ENCODE results near the gene GNAI3. TPM values are rescaled to one million over a fixed set of nuclear protein-coding genes. Genes with fewer than 3 reads are reported as not detected.

GNAI3 gene
- total RNA-seq, 1 donor from 2014 or later = 16.9 TPM

DNA sequence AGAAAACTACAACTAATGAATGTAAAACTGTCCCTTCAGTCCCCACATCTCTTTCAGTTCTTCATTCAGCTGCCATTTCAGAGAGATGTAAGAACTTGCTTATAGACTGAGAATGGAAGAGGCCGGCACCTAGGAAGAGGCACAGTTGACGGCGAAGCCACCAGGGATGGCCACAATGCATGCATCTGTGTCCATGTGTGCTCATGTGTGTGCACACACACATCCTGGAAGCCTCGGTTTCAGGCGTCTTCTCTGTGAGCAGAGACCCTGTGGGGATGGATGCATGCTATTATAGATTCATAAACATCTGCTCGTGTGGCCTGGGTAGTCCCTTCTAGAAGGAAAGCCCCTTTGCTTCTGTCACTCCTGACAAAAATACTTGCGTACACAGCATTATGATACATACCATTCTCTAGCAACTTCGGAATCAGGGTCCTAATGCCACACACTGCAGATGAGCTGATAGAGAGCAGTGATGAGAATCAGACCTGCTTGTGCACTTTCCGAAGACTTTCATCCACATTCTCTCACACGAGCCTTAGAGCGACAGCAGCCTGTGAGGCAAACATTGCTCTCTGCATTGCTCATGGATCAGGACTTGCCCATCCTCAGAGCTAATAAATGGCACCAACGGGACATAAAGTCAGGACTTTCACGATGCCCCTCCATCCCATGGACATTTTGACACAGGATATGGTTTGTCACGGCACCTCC, 21.2 kb upstream of the GNAI3 start:
- DNase-seq (ENCODE audit: low spot score) = no peak

DNA sequence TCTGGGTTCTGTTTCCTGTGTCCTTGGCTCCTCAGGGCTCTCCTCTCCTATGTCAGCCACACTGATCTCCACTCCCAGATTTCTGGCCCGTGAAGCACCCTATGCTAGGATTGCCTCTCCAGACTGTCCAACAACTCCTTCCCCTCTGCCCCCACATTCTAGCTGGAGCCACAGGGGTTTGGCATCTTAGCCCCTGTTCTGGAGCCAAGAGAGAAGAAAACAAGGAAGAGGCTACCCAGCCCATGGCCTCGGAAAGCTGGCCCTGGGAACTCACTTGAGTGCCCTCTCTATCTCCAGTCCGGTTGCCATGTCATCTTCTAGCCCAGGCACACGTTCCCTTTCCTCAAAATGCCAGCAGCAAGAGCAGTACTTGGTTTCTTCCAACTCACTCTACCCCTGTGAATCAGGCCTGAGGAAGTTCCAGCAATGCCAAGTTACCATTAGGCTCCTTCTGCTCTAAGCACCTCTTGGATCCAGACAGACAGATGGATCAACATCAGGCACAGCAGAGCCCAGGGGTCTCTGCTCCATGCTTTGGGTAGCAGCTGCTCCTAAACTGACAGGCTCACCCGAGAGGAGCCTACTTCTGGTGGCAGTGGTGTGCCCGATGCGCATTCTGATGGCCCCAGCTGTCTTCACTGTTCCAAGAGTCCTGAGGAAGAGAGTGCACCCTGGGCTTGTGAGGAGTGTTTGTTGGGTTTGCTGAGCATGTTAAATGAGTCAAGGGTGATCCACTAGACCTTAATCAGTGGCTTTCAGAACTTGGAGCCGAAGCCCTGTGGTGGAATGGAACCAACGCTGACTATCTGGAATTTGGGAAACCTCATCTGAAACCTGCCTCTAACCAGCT, 20.3 kb upstream of the GNAI3 start:
- DNase-seq (ENCODE audit: low spot score) = no peak

DNA sequence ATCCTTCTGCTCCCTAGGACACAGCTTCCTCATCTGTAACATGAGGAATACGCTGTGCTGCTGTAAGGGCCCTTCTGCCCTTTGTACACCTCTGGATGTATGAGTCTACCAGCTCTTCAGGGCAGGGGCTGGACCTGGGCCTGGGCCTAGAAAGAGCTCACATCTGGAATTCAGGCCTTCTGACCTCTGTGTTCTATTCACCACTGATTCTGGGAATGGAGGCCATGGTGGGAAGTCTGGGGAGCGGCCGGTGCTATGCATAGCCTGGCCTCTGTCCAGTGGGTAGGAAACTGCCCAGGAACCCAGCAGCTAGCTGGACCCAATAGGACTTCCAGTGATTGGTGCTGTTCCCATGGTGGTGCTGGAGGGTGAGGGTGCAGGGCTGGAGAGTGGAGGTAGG, 19.7 kb upstream of the GNAI3 start:
- DNase-seq (ENCODE audit: low spot score) = no peak

DNA sequence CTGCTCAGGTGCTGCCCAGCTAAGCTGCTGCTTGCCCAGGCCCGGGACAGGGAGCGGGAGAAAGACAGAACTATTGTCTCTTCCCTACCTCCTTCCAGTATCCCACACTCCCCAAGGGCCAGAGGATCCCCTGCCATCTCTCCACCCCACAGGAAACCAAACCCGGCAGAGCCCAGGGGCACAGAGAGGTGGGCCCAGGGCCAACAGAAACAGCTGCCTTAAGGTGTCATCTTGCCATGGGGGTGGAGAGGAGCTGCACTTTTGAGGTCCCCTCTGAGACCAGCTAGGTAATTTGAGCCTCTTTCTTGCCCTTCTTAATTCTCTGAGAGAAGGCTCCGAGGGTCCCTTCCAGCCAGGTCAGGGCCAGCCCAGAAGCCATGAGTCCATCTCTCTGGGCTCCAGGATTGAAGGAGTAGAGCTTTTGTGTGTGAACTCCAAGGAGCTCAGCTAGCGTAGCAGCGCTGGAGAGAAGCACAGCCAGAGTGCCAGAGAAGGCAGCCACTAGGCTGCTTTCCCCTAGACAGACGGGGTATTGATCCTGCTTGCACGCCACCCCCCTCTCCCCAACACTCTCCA, 18.4 kb upstream of the GNAI3 start:
- DNase-seq (ENCODE audit: low spot score) = no peak

DNA sequence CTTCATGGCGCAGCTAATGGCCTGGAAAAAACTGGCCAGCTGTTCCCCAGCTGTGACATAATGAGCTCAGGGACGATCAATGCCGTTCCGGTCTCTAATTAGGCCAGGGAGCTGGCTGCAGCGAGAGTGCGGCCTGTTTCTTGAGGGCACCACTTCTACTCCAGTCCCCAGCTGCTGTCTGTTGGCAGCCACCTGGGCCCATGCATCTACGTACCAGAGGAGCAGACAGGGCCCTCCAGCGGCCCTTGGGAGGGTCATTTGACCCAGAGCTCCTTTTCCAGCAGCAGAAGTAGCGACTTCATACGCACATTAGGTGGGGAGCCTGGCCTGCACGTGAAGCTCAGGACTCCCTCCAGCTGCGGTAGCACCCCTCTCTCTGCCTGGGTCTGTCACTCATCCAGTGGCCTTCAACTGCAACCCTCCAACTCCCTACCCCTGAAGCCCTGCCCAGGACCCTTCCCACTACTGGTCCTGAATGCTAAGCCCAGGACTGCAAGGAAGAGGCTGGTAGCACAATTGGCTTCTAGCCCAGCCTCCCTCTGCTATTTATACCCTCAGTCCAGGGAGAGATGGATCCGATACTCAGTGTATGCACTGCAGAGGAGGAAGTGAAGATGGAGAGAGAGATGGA, 17.8 kb upstream of the GNAI3 start:
- DNase-seq (ENCODE audit: low spot score) = no peak

DNA sequence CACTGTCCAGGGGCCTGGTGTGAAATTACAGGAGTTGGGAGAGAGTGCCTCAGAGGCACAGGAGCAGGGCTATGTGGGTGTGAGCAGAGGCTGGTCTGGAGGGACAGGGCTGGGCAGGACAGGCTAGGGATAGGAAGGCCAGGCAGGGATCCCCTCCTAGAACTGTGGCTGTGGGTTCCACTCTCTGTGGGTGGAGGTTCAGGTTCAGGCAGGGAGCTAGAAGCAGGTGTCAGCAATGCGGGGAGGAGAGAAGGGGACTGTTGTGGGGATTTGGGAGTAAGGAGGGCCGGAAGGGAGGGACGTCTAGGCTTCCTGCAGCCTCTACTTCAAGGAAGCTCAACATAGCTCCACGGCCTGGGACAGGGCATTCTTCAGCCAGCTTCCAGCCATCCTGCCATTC, 17.0 kb upstream of the GNAI3 start:
- no peak for DNase-seq (ENCODE audit: low spot score)

DNA sequence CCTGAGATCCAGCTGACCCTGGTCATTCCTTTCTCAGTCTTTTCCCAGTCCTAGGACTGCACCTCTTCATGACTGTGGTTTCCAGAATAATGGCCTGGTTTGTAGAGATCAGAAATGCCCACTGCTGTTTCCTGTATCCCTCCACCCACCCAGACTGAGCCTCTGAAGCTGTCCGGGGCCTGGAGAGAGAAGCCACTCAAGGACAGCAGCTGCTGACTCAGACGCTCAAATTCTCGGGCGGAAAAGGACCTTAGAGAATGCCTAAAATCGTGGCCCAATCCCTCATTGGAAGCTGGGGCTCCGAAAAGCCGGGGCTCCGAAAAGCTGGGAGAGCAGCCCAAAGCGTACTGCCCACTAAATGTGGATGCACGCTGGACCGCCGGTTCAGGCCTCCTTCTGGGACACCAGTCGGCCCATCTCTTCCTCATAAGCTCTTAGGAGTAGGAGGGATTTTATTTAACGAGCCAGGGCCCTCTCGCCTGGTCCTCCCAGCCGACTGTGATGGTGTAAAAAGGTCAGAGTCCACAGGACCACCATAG, 16.5 kb upstream of the GNAI3 start:
- no peak for DNase-seq (ENCODE audit: low spot score)

DNA sequence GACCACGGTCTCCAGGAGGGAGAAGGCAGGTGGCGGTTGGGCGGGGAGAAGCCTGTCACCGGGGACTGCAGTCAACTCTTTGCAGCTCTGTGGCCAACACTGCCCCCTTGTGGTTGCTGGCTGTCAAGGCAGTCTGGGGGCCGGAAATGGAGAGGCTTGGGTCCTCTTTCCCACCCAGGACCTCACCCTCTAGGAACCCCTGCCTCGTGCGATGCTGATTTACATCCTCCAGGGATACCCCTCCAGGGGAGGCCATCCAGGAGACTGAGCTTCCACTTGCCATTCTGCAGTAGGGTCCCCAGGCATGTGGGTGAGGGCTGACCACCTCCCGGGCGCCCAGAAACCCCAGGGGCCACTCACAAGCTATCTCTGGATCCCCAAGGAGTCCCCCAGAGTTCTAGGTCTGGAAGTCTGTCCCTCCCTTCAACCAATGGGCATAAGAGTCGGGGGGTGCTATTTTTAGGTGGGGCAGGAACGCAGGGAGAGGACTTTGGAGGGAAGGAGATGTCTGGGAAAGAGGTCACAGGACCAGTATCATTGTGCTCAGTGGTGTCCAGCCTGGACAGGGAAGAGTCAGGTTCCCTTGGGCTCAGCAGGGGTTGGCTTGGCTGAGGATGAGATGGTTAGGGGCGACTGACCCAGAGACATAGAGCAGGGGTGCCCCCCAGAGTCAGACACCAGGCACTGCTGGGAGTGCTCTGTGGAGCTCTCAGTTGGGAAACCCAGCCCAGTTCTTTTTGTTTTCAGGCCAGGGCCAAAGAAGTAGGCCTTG, 15.9 kb upstream of the GNAI3 start:
- peak; percentile 77 for DNase-seq (ENCODE audit: low spot score)

DNA sequence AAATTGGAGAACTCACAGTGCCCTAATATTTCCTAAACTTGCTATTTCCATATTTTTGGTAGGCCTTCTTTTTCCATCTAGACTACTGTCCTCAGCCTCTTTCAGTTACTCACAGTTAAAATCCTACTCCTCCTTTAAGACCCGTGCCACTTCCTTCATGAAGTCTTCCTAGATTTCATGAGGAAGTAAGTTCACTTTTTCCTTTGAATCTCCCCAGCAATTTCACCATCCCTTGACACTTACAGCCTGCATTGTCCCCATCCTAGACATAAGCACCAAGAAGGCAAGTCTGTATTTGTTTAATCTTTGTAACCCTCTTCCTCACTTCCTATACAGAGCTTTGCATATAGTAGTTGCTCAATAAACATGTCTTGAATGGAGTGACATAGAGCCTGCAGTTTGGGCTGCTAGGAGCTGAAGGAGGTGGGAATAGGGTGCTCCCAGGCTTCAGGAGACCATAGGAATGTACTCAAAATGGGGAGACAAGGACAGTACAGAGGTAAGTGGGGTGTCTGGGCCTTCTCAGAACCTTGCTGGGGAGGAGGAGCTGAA, 14.0 kb upstream of the GNAI3 start:
- DNase-seq (ENCODE audit: low spot score) = no peak

DNA sequence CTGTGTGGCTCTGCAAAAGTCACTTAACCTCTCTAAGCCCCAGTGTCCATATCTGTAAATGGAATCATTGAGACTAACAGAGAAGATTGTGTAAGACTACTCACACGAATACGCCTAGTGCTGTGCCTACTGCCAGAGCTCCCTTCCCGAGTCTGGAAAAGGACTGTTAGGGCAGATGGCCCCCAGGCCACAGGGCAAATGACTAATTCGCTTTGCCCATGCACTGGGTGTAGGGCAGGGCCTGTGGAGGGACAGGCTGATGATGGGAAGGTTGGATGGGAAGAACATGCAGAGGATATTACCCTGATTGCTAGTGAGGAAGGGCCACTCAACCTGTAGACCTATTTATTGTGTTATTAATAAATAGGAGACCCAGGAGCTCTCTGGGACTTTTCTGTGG, 12.9 kb upstream of the GNAI3 start:
- no peak for DNase-seq (ENCODE audit: low spot score)

DNA sequence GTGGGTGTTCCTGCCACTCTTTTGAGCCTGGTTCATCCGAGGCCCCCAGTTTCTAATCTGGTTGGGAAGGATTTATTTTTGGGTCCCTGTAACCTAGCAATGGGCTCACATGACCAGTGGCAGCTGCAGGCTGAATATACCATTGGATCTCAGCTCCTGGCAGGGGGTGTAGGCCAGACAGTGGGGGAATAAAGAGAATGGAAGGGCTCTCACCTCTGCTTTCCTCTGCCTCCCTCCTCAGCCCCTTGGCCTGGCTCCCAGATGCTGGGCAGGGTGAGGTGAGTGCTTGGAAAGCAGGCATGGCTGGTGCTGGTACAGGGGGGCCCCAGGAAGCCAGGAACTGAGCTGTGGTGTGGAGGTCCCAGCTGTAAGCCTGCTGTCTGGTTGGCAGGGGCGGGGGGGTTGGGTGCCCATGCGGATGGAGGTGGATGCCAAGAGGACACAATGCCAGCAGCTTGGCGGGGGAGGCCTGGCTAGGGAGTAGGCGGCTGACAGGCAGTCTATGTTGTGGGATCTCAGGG, 12.4 kb upstream of the GNAI3 start:
- peak; percentile 20 for DNase-seq (ENCODE audit: low spot score)

DNA sequence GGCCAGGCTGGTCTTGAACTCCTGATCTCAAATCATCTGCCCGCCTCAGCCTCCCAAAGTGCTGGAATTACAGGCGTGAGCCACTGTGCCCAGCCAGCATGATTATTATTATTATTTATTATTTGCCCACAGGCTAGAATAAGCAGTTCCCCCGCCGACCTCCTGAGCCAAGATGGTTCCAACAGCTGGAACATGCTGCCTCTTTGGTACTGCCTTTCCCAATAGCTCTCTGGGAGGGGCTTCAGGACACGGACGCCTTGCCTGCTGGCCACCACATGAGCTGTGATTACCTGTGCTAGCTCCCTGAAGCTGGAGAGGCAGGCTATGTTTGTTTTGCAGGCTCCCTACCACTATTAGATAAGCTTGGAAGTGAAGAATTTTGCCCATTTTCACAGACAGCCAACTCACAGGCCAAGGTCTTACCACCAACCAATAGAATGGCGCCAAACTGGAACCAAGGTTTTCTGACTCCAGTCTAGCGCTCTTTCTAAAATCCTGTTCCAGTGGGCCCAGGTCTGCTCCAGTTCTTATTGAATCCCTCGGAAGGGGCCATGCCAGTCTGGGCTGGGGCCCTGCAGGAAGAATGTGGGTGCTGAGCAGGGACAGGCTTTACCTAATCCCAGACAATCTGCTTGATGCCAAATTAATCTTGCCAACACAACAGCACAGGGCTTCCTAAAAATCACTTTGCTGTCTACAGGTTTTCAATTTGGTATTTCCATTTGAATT, 10.8 kb upstream of the GNAI3 start:
- no peak for DNase-seq (ENCODE audit: low spot score)

DNA sequence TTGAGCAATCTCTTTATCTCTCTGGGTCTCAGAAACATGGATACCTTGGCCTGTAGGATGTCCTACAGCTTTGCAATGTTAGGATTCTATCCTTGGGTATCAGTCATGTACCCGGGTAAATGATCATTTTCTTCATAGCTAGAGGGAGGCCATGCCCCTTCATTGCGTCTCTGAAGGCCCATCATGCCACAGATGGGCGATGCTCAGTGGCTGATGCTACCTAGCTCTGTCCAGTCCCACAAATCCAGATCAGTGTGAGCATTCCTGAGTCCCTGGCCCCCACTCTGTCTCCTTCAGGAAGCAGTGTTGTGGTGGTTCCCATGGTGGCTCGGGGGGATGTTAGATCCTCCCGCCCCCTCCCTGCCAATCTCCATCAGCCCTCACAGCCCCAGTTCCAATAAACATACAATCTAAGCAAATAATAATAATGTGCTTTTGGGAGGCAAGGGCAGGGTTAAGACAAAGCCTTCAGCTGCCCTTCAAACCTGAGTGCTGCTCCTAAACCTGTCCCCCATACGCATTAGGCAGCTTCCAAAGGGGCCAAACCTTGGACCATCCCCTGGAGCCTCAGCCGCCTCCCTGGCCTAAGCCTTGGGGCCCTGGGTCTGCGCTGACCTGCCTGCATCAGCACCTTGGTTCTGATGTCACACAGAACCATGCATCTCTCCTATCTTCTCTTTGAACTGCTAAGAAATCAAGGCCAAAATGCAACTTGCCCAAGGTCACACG, 9.4 kb upstream of the GNAI3 start:
- DNase-seq (ENCODE audit: low spot score) = no peak

DNA sequence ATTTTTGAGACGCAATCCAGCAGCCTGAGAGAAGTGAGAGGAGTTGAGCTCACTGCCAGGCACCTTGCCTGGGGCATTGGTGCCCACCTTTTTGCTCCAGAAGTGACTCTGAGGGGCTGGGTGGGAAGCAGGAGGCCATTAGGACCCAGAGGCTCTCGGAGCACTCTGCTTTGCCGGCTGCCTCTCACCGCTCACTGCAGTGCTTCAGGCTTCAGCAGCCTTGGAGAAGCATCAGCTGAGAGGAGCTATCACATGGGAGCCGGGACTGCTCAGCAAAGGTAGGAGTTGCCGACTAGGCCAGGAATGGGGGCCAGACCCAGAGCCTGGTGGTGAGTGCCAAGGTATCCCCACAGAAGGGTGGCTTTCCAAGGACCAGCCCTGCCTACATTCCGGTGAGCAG, 8.7 kb upstream of the GNAI3 start, which contains the start of gene GPR61:
GPR61 (plus strand) TSS at position 197 of the 400 bp plus-strand sequence. CDS start 3,151 bp downstream, outside the sequence.
- DNase-seq (ENCODE audit: low spot score) = no peak

DNA sequence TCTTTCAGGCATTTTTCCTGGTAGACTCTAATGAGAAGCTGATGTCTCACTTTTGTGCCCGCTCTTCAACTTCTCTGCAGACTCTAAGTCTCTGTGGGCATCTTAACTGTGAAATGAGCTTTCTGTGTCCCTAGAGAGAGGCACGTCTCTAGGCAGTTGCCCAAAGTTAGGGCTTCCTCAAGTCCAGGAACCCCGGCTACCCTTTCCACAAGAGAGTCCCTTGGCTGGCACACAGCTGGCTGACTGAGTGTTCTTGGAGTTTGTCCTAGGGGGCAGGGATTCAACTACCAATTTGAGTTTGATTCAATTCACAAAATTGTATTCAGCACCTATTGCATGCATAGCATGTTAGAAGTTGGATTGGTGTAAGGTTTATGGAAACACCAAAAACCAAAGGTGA, 7.3 kb upstream of the GNAI3 start:
- DNase-seq (ENCODE audit: low spot score) = no peak

DNA sequence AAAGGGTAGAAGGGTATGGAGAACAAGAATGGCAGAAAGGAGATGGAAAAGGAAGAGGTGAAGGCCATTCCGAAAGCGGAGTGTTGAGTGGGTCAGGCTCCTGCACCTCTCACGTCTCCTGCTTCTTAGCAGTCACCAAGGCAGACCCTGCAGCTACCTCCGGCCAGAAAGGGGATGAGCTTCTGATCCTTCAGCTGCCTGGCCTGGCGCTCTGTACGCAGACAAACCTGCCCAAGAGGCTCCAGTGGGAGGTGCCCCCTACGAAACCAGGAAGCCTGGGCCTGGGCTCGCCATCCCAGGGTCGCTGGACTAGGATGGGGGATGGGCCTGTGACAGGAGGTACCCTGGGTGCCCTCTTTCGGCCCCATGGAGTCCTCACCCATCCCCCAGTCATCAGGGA, 5.8 kb upstream of the GNAI3 start:
- DNase-seq (ENCODE audit: low spot score) = no peak

DNA sequence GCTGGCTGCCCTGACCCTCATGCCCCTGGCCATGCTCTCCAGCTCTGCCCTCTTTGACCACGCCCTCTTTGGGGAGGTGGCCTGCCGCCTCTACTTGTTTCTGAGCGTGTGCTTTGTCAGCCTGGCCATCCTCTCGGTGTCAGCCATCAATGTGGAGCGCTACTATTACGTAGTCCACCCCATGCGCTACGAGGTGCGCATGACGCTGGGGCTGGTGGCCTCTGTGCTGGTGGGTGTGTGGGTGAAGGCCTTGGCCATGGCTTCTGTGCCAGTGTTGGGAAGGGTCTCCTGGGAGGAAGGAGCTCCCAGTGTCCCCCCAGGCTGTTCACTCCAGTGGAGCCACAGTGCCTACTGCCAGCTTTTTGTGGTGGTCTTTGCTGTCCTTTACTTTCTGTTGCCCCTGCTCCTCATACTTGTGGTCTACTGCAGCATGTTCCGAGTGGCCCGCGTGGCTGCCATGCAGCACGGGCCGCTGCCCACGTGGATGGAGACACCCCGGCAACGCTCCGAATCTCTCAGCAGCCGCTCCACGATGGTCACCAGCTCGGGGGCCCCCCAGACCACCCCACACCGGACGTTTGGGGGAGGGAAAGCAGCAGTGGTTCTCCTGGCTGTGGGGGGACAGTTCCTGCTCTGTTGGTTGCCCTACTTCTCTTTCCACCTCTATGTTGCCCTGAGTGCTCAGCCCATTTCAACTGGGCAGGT, 5.0 kb upstream of the GNAI3 start:
- DNase-seq (ENCODE audit: low spot score) = no peak

DNA sequence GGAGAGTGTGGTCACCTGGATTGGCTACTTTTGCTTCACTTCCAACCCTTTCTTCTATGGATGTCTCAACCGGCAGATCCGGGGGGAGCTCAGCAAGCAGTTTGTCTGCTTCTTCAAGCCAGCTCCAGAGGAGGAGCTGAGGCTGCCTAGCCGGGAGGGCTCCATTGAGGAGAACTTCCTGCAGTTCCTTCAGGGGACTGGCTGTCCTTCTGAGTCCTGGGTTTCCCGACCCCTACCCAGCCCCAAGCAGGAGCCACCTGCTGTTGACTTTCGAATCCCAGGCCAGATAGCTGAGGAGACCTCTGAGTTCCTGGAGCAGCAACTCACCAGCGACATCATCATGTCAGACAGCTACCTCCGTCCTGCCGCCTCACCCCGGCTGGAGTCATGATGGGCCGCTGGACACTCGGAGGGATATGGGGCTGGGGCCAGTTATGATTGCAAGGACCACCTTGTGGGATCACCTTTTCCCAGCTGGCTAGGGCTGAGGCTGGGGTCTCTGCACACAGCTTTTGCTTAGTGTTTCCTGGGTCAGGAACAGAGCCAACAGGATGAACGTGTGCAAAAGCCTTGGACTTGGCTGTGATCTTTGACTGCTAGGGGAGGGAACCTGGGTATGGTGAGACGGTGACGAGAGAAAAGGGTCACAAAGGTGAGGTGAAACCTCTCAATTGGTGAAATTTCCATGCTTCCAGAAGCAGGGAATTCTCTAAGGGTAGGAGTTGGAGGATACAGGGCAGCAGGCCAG, 4.3 kb upstream of the GNAI3 start:
- DNase-seq (ENCODE audit: low spot score) = no peak

Data from umbilical cord (tissue), 2 donors.